ENCODE measurements around the gene HNRNPLL. TPM values are rescaled to one million over a fixed set of nuclear protein-coding genes. Genes with fewer than 3 reads are reported as not detected.

The HNRNPLL gene
- total RNA-seq, 1 experiment from 2014 or later: 43.2 TPM

GRCh38 chr2:38540580-38541286, 62.0 kb downstream of the HNRNPLL start:
- BruUV-seq (replicated peaks): no TSS peak
- Histone ChIP-seq H3K79me2 (ENCODE audit: insufficient read depth, low read length) (no peaks in the 10 kb centered on the region), H4K20me1 (ENCODE audit: insufficient read depth) (no peaks in the 10 kb centered on the region), H3K4me1 (ENCODE audit: control insufficient read depth in 1 of 2, insufficient read depth in 2 of 2, low read length in 2 of 2) (peaks cover 38 to 46% of the 10 kb centered on the region in 2 experiments), H3K27ac (ENCODE audit: low read depth, low read length) (no peak overlapping the region), H3K27me3 (ENCODE audit: insufficient read depth, low read length) (no peaks in the 10 kb centered on the region), H3K9me2 (ENCODE audit: insufficient read depth) (no peaks in the 10 kb centered on the region), H3K36me3 (ENCODE audit: control insufficient read depth in 1 of 2, insufficient read depth in 2 of 2, low read length in 2 of 2) (no peaks in the 10 kb centered on the region), H3K4me2 (ENCODE audit: low read length) (no peak overlapping the region), H2AFZ (ENCODE audit: low read depth, low read length, poor library complexity, severe bottlenecking) (no peak overlapping the region), H3K9me3 (ENCODE audit: control insufficient read depth in 1 of 2, insufficient read depth in 1 of 2, low read depth in 1 of 2, low read length in 2 of 2) (no peaks in the 10 kb centered on the region), H3K9ac (ENCODE audit: low read length) (no peak overlapping the region), H3K4me3 (replicated peaks in 1 of 2; ENCODE audit: low read depth in 1 of 2, low read length in 2 of 2) (no peak overlapping the region)
- ATAC-seq (no peak), DNase-seq (ENCODE audit: low read depth, low spot score) (no peak)
- RAD21 ChIA-PET (ENCODE audit: low non-redundant PET in 1 of 2, low total read pairs in 2 of 2, uncharacterized antibody in 2 of 2, unreplicated experiment in 2 of 2): no interaction called here
- TF ChIP-seq REST (IDR thresholded peaks at IDR 0.05; ENCODE audit: low read depth): no peak
- no peak for TF ChIP-seq ZBTB33 (IDR thresholded peaks at IDR 0.05; ENCODE audit: extremely low read depth, insufficient replicate concordance, low read length)
- no peak for TF ChIP-seq SRF (IDR thresholded peaks at IDR 0.05; ENCODE audit: low read depth)
- TF ChIP-seq MAX (IDR thresholded peaks at IDR 0.05): no peak
- no peak for TF ChIP-seq CTCF (IDR thresholded peaks at IDR 0.05 in 2 of 3, conservative IDR thresholded peaks at IDR 0.05 in 1 of 3; ENCODE audit: borderline replicate concordance in 1 of 3, insufficient read depth in 1 of 3, low read depth in 2 of 3, low read length in 2 of 3)
- TF ChIP-seq FOSL1 (IDR thresholded peaks at IDR 0.05; ENCODE audit: low read depth): no peak
- TF ChIP-seq ELF1 (IDR thresholded peaks at IDR 0.05; ENCODE audit: borderline replicate concordance, low read depth): no peak
- no peak for TF ChIP-seq EZH2phosphoT487 (IDR thresholded peaks at IDR 0.05; ENCODE audit: borderline replicate concordance)
- no peak for TF ChIP-seq RAD21 (IDR thresholded peaks at IDR 0.05; ENCODE audit: low read depth)
- no peak for TF ChIP-seq JUND (IDR thresholded peaks at IDR 0.05)
- TF ChIP-seq SIN3A (IDR thresholded peaks at IDR 0.05; ENCODE audit: low read depth): no peak
- no peak for TF ChIP-seq CBX3 (IDR thresholded peaks at IDR 0.05; ENCODE audit: low read depth)
- TF ChIP-seq POLR2A (IDR thresholded peaks at IDR 0.05; ENCODE audit: borderline replicate concordance, extremely low read depth, insufficient read depth, insufficient read length): no peak
- no peak for TF ChIP-seq ZNF274 (IDR thresholded peaks at IDR 0.05; ENCODE audit: low read depth, low read length)
- no peak for TF ChIP-seq EZH2 (IDR thresholded peaks at IDR 0.05)
- CTCF ChIA-PET: no interaction called here
- intact Hi-C loops (cut with micrococcal nuclease): no loop called here
- POLR2A ChIA-PET: interaction anchor here (2.3 kb wide), 1 partner anchor 210 kb away, joined by 14 read pairs; the partner anchor contains the start of gene SRSF7
